Coronary artery (tissue), 2 donors: ENCODE measurements around the gene PRPF19.

Source experiments
- DNase-seq: peaks from one replicate; pipeline ENCODE4 v3.0.0-alpha.2; 2017; ENCODE audit warnings: low spot score
- H3K27ac ChIP-seq, 2 donors: fragments of 200-600 bp; sonication (generic); one replicate each; pipeline ENCODE4 v1.5.1; 2016 to 2019
- H3K4me3 ChIP-seq: fragments of 200-600 bp; sonication (generic); 2 replicates; pipeline ENCODE4 v1.5.1; 2016; ENCODE audit warnings: mild to moderate bottlenecking, moderate library complexity
- CTCF ChIP-seq: fragments of 200-600 bp; sonication (generic); IDR thresholded peaks from one replicate; pipeline ENCODE4 v1.5.1; 2019; ENCODE audit warnings: antibody characterized with exemption

Gene PRPF19

GRCh38 chr11:60928563-60929001 lies 22.2 kb upstream of the PRPF19 start:
- Histone ChIP-seq H3K27ac (no peak overlapping the region), H3K4me3 (no peak overlapping the region)
- TF ChIP-seq CTCF: no peak
- DNase-seq: no peak

GRCh38 chr11:60927600-60927999 lies 21.2 kb upstream of the PRPF19 start:
- DNase-seq: no peak
- no peak for TF ChIP-seq CTCF
- H3K4me3 ChIP-seq: no peak overlapping the region
- no peak overlapping the region for H3K27ac ChIP-seq

- Histone ChIP-seq H3K4me3 (no peak overlapping the region), H3K27ac (no peak overlapping the region)
- TF ChIP-seq CTCF: no peak
- no peak for DNase-seq
Measured at GRCh38 chr11:60927061-60927592, 20.7 kb upstream of the PRPF19 start.

- Histone ChIP-seq H3K4me3 (no peak overlapping the region), H3K27ac (no peak overlapping the region)
- no peak for TF ChIP-seq CTCF
- no peak for DNase-seq
Measured at GRCh38 chr11:60926500-60926899, 20.1 kb upstream of the PRPF19 start.

GRCh38 chr11:60925868-60926267 lies 19.5 kb upstream of the PRPF19 start:
- no peak for DNase-seq
- TF ChIP-seq CTCF: no peak
- Histone ChIP-seq H3K27ac (no peak overlapping the region), H3K4me3 (no peak overlapping the region)

- TF ChIP-seq CTCF: no peak
- no peak overlapping the region for H3K27ac ChIP-seq
Measured at GRCh38 chr11:60924906-60925853, 18.8 kb upstream of the PRPF19 start.

More at GRCh38 chr11:60924906-60925853, 18.8 kb upstream of the PRPF19 start:
- peak overlapping the region; percentile 79 for H3K4me3 ChIP-seq
- DNase-seq: no peak
